SK-N-SH (cell line): ENCODE measurements around the gene MAU2. TPM values are rescaled to one million over a fixed set of nuclear protein-coding genes. Genes with fewer than 3 reads are reported as not detected.
A peak's percentile ranks its signal among the peaks of the same experiment; 100 is the strongest.

Experiments used
- CTCF ChIA-PET: fragments of 300-600, 350-600 bp; formaldehyde crosslinking; extraction: SDS; loops from one replicate; lab custom pipeline; 2021; lab: Yijun Ruan, JAX
- POLR2A ChIA-PET: fragments of 350-600 bp; sonication (Branson Sonifier 250); formaldehyde crosslinking; extraction: SDS; loops from one replicate; lab custom pipeline; 2020; ENCODE audit warnings: antibody characterized with exemption, inconsistent platforms; lab: Yijun Ruan, JAX
- DNase-seq: peaks from one replicate; pipeline ENCODE4 v3.0.0; 2012
- H2AFZ ChIP-seq: fragments of 200-600 bp; sonication (generic); 2 replicates; pipeline ENCODE4 v1.8.1; 2016; ENCODE audit warnings: antibody characterized with exemption, mild to moderate bottlenecking, low read depth
- H3F3A ChIP-seq: fragments of 200-600 bp; sonication (generic); replicated peaks from 2 replicates; pipeline ENCODE3; 2016; ENCODE audit warnings: antibody characterized with exemption, mild to moderate bottlenecking; ENCODE audit not compliant: insufficient read depth
- H3K27ac ChIP-seq, 2 experiments: fragments of 200-500 bp in 1 of 2; fragments of 200-600 bp in 1 of 2; sonication (Bioruptor generic) in 1 of 2; sonication (generic), shearing (Covaris generic) in 1 of 2; 2 replicates each; pipeline versions ENCODE4 v1.5.1 to v1.6.1; 2014 to 2016; ENCODE audit warnings: low read depth in 2 of 2, inconsistent platforms in 1 of 2, low read length in 1 of 2, mild to moderate bottlenecking in 1 of 2, mixed read lengths in 1 of 2
- H3K27me3 ChIP-seq: fragments of 200-600 bp; sonication (generic), shearing (Covaris generic); 2 replicates; pipeline ENCODE4 v1.6.1; 2016; ENCODE audit warnings: mixed run types; ENCODE audit not compliant: insufficient read depth
- H3K36me3 ChIP-seq, 2 experiments: fragments of 200-500 bp in 1 of 2; fragments of 200-600 bp in 1 of 2; sonication (Bioruptor generic) in 1 of 2; sonication (generic) in 1 of 2; replicated peaks in 1 of 2; 2 replicates each; pipeline versions ENCODE3 to v1.5.1; 2014 to 2016; ENCODE audit warnings: low read length in 1 of 2, mild to moderate bottlenecking in 1 of 2; ENCODE audit not compliant: insufficient read depth in 2 of 2, control insufficient read depth in 1 of 2
- H3K4me1 ChIP-seq, 2 experiments: fragments of 200-500 bp in 1 of 2; fragments of 200-600 bp in 1 of 2; sonication (Bioruptor generic) in 1 of 2; sonication (generic), shearing (Covaris generic) in 1 of 2; 2 replicates each; pipeline versions ENCODE4 v1.5.1 to v1.6.1; 2014 to 2016; ENCODE audit warnings: low read depth in 1 of 2, low read length in 1 of 2, mixed run types in 1 of 2; ENCODE audit not compliant: insufficient read depth in 2 of 2, control insufficient read depth in 1 of 2
- H3K4me2 ChIP-seq: fragments of 200-600 bp; sonication (generic), shearing (Covaris generic); 2 replicates; pipeline ENCODE4 v1.6.1; 2017; ENCODE audit warnings: mixed run types
- H3K4me3 ChIP-seq, 2 experiments: fragments of 200-500 bp in 1 of 2; fragments of 200-600 bp in 1 of 2; sonication (Bioruptor generic) in 1 of 2; sonication (generic), shearing (Covaris generic) in 1 of 2; 2 replicates each; pipeline versions ENCODE4 v1.5.1 to v1.8.1; 2014 to 2016; ENCODE audit warnings: low read depth in 2 of 2, inconsistent platforms in 1 of 2, low read length in 1 of 2, mild to moderate bottlenecking in 1 of 2, mixed read lengths in 1 of 2, moderate library complexity in 1 of 2
- H3K79me2 ChIP-seq: fragments of 200-600 bp; sonication (generic); 2 replicates; pipeline ENCODE4 v1.8.1; 2017; ENCODE audit warnings: mild to moderate bottlenecking; ENCODE audit not compliant: insufficient read depth
- H3K9ac ChIP-seq: fragments of 200-600 bp; sonication (generic); 2 replicates; pipeline ENCODE4 v1.6.1; 2017; ENCODE audit warnings: mixed run types
- H3K9me2 ChIP-seq: fragments of 200-600 bp; sonication (generic); 2 replicates; pipeline ENCODE4 v1.6.1; 2017; ENCODE audit warnings: mixed run types
- H3K9me3 ChIP-seq: fragments of 200-600 bp; sonication (generic); 2 replicates; pipeline ENCODE4 v1.6.1; 2017; ENCODE audit warnings: mixed run types, mild to moderate bottlenecking, moderate library complexity
- H4K20me1 ChIP-seq: fragments of 200-600 bp; sonication (generic); 2 replicates; pipeline ENCODE4 v1.6.1; 2017; ENCODE audit warnings: mild to moderate bottlenecking, mixed run types; ENCODE audit not compliant: insufficient read depth
- ELF1 ChIP-seq: IDR thresholded peaks from 2 replicates; pipeline ENCODE4 v1.4.0; 2012
- EP300 ChIP-seq, 2 experiments: IDR thresholded peaks; 2 replicates each; pipeline versions ENCODE4 v1.4.0 to v1.6.1; 2012; ENCODE audit warnings: borderline replicate concordance in 1 of 2, low read depth in 1 of 2, low read length in 1 of 2
- EZH2phosphoT487 ChIP-seq: fragments of 200-600 bp; sonication (generic); IDR thresholded peaks from 2 replicates; pipeline ENCODE4 v1.6.1; 2017; ENCODE audit warnings: low read depth, mixed run types, mild to moderate bottlenecking, antibody characterized with exemption, moderate library complexity, borderline replicate concordance
- FOSL2 ChIP-seq: IDR thresholded peaks from 2 replicates; pipeline ENCODE4 v1.4.0; 2012; ENCODE audit warnings: low read depth, mild to moderate bottlenecking, moderate library complexity, borderline replicate concordance
- FOXJ3 ChIP-seq: sonication (generic); formaldehyde crosslinking; IDR thresholded peaks from 2 replicates; pipeline ENCODE4 v1.5.1; 2020; ENCODE audit warnings: mild to moderate bottlenecking, missing genetic modification reagents
- FOXM1 ChIP-seq: IDR thresholded peaks from 2 replicates; pipeline ENCODE4 v1.4.0; 2012; ENCODE audit warnings: low read depth, mild to moderate bottlenecking
- JUND ChIP-seq: IDR thresholded peaks from 2 replicates; pipeline ENCODE4 v1.4.0; 2012
- NFIC ChIP-seq: IDR thresholded peaks from 2 replicates; pipeline ENCODE4 v1.4.0; 2012; ENCODE audit warnings: borderline replicate concordance
- NRF1 ChIP-seq: IDR thresholded peaks from 2 replicates; pipeline ENCODE4 v1.6.1; 2012; ENCODE audit warnings: low read depth, mild to moderate bottlenecking, low read length
- SIN3A ChIP-seq: IDR thresholded peaks from 2 replicates; pipeline ENCODE4 v1.6.1; 2012; ENCODE audit warnings: low read depth, mild to moderate bottlenecking, low read length, moderate library complexity, borderline replicate concordance
- TAF1 ChIP-seq: IDR thresholded peaks from 2 replicates; pipeline ENCODE4 v1.6.1; 2012; ENCODE audit warnings: low read depth, mild to moderate bottlenecking, low read length, moderate library complexity, borderline replicate concordance
- WGBS: methylation state at CpG from one replicate; pipeline ENCODE4 v1.1.6; 2017; ENCODE audit warnings: low lambda C conversion rate; 5-methylcytosine and 5-hydroxymethylcytosine counted together
- polyA plus RNA-seq, 3 experiments: library from polyadenylated mRNA; depleted of rRNA; stranded (reverse); fragments of >200 nt; gene quantifications; 2 replicates each; pipeline ENCODE4 v1.2.3, GENCODE V29; 2012
- TF ChIP-seq, protein P1 (sequence below): IDR thresholded peaks from 2 replicates; pipeline ENCODE4 v1.4.0; 2012; ENCODE audit warnings: low read depth, borderline replicate concordance
- TF ChIP-seq, protein P2 (sequence below): IDR thresholded peaks from 2 replicates; pipeline ENCODE4 v1.4.0; 2012; ENCODE audit warnings: low read depth
- TF ChIP-seq, protein P3 (sequence below): fragments of 150-350 bp; IDR thresholded peaks from 2 replicates; pipeline ENCODE4 v1.6.1; 2016; ENCODE audit warnings: mild to moderate bottlenecking, low read depth, low read length
- TF ChIP-seq, protein P4 (sequence below): fragments of 200-600 bp; sonication (generic); IDR thresholded peaks from 2 replicates; pipeline ENCODE4 v1.6.1; 2017; ENCODE audit warnings: antibody characterized with exemption, mild to moderate bottlenecking, moderate library complexity

The MAU2 gene
- polyA plus RNA-seq, 1 of the 3 experiments (the other 2 are of a cell fraction) = 17.6 TPM

DNA sequence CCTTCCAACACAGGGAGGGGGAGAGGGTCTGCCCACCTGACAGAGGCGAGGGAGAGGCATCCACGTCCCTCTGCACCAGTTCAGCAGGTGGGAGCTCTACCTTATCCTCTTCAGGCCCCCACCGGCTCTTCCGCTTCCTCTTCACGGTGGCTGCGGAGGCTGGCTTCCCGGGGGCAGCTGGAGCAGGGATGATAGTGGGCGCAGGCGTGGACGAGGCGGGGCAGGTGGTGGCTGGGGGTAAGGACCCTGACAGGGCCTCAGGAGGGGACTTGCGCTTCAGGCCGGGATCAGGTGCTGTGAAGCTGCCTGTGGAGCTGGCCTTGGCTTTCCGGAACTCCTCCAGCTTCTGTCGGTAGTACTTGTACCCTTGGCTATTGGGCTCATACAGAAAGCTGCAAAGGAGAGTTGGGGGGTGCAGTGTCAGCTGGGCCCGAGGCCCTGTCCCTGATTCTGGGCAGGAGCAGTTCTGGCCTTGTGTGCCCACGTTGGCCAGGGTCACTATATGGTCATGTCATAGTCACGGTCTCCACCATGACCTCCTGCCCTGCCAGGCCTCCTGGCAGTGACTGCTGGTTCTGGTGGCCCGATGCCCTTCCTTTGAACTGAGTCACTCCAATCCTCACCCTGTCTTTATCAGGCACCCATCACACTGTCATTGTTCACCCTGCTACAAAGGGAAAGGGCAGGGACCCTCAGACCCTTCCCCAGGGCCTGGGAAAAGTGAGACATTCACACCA is 23.5 kb upstream of the MAU2 start:
- Histone ChIP-seq H3K4me1 (no peaks in the 10 kb centered on the region), H3K9ac (no peak overlapping the region), H3K4me3 (no peak overlapping the region), H2AFZ (no peak overlapping the region), H3K4me2 (no peak overlapping the region), H4K20me1 (no peaks in the 10 kb centered on the region), H3F3A (peaks cover 5% of the 10 kb centered on the region), H3K27ac (no peak overlapping the region), H3K9me2 (no peaks in the 10 kb centered on the region), H3K36me3 (peaks cover 26 to 32% of the 10 kb centered on the region in 2 experiments), H3K79me2 (no peaks in the 10 kb centered on the region), H3K27me3 (no peaks in the 10 kb centered on the region), H3K9me3 (0 out of 2 replicates have a peak, but pooled peaks cover 5% of the 10 kb centered on the region)
- DNase-seq = peak; percentile 11
- ChIA-PET CTCF (no interaction called here), POLR2A (no interaction called here)
- TF ChIP-seq, protein P1, sequence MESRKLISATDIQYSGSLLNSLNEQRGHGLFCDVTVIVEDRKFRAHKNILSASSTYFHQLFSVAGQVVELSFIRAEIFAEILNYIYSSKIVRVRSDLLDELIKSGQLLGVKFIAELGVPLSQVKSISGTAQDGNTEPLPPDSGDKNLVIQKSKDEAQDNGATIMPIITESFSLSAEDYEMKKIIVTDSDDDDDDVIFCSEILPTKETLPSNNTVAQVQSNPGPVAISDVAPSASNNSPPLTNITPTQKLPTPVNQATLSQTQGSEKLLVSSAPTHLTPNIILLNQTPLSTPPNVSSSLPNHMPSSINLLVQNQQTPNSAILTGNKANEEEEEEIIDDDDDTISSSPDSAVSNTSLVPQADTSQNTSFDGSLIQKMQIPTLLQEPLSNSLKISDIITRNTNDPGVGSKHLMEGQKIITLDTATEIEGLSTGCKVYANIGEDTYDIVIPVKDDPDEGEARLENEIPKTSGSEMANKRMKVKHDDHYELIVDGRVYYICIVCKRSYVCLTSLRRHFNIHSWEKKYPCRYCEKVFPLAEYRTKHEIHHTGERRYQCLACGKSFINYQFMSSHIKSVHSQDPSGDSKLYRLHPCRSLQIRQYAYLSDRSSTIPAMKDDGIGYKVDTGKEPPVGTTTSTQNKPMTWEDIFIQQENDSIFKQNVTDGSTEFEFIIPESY = no peak
- TF ChIP-seq EZH2phosphoT487 = no peak
- no peak for TF ChIP-seq FOXM1
- no peak for TF ChIP-seq ELF1
- no peak for TF ChIP-seq JUND
- TF ChIP-seq, protein P2, sequence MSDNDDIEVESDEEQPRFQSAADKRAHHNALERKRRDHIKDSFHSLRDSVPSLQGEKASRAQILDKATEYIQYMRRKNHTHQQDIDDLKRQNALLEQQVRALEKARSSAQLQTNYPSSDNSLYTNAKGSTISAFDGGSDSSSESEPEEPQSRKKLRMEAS = no peak
- WGBS = 93% methylated on average over 18 of the region's 19 CpGs

DNA sequence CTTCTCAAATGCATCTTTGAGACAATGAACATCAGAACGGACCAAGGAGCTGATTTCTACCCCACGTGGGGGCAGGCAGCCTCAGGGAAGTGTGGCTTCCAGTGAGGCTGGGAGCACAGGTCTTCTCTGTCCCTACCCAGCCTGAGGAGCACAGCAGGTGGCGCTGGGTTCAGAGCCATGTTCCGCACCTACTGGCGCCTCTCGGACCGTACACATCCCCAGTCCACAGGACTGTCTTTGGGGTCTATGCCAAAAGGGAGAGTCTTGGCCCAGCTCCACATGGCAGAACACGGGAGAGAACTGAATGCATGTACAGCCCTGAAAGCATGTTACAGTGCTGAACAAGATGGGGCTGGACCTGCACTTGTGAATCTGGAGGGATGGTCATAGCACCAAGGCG is 22.9 kb upstream of the MAU2 start:
- H3K27ac ChIP-seq = no peak overlapping the region
- no peak overlapping the region for H3K4me2 ChIP-seq
- H3F3A ChIP-seq = peaks cover 1% of the 10 kb centered on the region
- H3K9me3 ChIP-seq = 0 out of 2 replicates have a peak, but pooled peaks cover 2% of the 10 kb centered on the region
- DNase-seq = peak; percentile 23
- no peaks in the 10 kb centered on the region for H3K4me1 ChIP-seq
- no peak overlapping the region for H2AFZ ChIP-seq
- no peak overlapping the region for H3K9ac ChIP-seq
- no peaks in the 10 kb centered on the region for H3K9me2 ChIP-seq
- POLR2A ChIA-PET = no interaction called here
- H3K79me2 ChIP-seq = no peaks in the 10 kb centered on the region
- H4K20me1 ChIP-seq = no peaks in the 10 kb centered on the region
- peaks cover 19 to 32% of the 10 kb centered on the region in 2 experiments for H3K36me3 ChIP-seq
- TF ChIP-seq TAF1 = no peak
- TF ChIP-seq, protein P3, sequence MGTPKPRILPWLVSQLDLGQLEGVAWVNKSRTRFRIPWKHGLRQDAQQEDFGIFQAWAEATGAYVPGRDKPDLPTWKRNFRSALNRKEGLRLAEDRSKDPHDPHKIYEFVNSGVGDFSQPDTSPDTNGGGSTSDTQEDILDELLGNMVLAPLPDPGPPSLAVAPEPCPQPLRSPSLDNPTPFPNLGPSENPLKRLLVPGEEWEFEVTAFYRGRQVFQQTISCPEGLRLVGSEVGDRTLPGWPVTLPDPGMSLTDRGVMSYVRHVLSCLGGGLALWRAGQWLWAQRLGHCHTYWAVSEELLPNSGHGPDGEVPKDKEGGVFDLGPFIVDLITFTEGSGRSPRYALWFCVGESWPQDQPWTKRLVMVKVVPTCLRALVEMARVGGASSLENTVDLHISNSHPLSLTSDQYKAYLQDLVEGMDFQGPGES = no peak
- TF ChIP-seq, protein P2 = no peak
- TF ChIP-seq EZH2phosphoT487 = no peak
- no peak for TF ChIP-seq FOXJ3 (CRISPR knock-in tag)
- TF ChIP-seq, protein P4, sequence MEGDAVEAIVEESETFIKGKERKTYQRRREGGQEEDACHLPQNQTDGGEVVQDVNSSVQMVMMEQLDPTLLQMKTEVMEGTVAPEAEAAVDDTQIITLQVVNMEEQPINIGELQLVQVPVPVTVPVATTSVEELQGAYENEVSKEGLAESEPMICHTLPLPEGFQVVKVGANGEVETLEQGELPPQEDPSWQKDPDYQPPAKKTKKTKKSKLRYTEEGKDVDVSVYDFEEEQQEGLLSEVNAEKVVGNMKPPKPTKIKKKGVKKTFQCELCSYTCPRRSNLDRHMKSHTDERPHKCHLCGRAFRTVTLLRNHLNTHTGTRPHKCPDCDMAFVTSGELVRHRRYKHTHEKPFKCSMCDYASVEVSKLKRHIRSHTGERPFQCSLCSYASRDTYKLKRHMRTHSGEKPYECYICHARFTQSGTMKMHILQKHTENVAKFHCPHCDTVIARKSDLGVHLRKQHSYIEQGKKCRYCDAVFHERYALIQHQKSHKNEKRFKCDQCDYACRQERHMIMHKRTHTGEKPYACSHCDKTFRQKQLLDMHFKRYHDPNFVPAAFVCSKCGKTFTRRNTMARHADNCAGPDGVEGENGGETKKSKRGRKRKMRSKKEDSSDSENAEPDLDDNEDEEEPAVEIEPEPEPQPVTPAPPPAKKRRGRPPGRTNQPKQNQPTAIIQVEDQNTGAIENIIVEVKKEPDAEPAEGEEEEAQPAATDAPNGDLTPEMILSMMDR = no peak
- no peak for TF ChIP-seq SIN3A
- no peak for TF ChIP-seq FOSL2
- no peak for TF ChIP-seq NRF1
- TF ChIP-seq NFIC = no peak
- TF ChIP-seq EP300 (IDR thresholded peaks at IDR 0.05; ENCODE audit: borderline replicate concordance in 1 of 2, low read depth in 1 of 2, low read length in 1 of 2) = no peak
- 93% methylated on average over 8 of the region's 9 CpGs for WGBS
- CTCF ChIA-PET = no interaction called here
- H3K4me3 ChIP-seq = no peak overlapping the region
- no peaks in the 10 kb centered on the region for H3K27me3 ChIP-seq
